ENCODE results near the gene GRM7.

GRM7 gene

GRCh38 chr3:7322957-7323669 lies 462.2 kb downstream of the GRM7 start:
- DNase-seq: no peak

GRCh38 chr3:7328339-7328738 lies 467.4 kb downstream of the GRM7 start:
- no peak for DNase-seq

GRCh38 chr3:7332696-7333095 lies 471.8 kb downstream of the GRM7 start:
- no peak for DNase-seq

GRCh38 chr3:7333125-7333524 lies 472.2 kb downstream of the GRM7 start:
- no peak for DNase-seq

GRCh38 chr3:7340795-7341194 lies 479.9 kb downstream of the GRM7 start:
- DNase-seq: no peak

GRCh38 chr3:7346364-7346763 lies 485.4 kb downstream of the GRM7 start:
- no peak for DNase-seq

- DNase-seq: no peak
These were observed 496.2 kb downstream of the GRM7 start for GRCh38 chr3:7357101-7357500.

GRCh38 chr3:7367968-7368367 lies 507.1 kb downstream of the GRM7 start:
- no peak for DNase-seq

- DNase-seq: no peak
These were observed 507.7 kb downstream of the GRM7 start for GRCh38 chr3:7368597-7368996.

- DNase-seq: no peak
These were observed 511.0 kb downstream of the GRM7 start for GRCh38 chr3:7371693-7372572.

GRCh38 chr3:7377103-7377502 lies 516.2 kb downstream of the GRM7 start:
- DNase-seq: no peak

- DNase-seq: no peak
These were observed 520.8 kb downstream of the GRM7 start for GRCh38 chr3:7381741-7382140.

GRCh38 chr3:7382293-7383010 lies 521.5 kb downstream of the GRM7 start:
- DNase-seq: no peak

- DNase-seq: no peak
These were observed 524.7 kb downstream of the GRM7 start for GRCh38 chr3:7385635-7386034.

GRCh38 chr3:7388026-7388425 lies 527.1 kb downstream of the GRM7 start:
- no peak for DNase-seq

GRCh38 chr3:7392206-7392605 lies 531.3 kb downstream of the GRM7 start:
- DNase-seq: no peak

GRCh38 chr3:7393944-7394605 lies 533.2 kb downstream of the GRM7 start:
- DNase-seq: no peak

GRCh38 chr3:7396534-7396933 lies 535.6 kb downstream of the GRM7 start:
- DNase-seq: no peak

GRCh38 chr3:7397097-7397496 lies 536.2 kb downstream of the GRM7 start:
- DNase-seq: no peak

GRCh38 chr3:7400360-7400759 lies 539.4 kb downstream of the GRM7 start:
- DNase-seq: no peak

GRCh38 chr3:7401418-7401817 lies 540.5 kb downstream of the GRM7 start:
- no peak for DNase-seq

- no peak for DNase-seq
These were observed 546.2 kb downstream of the GRM7 start for GRCh38 chr3:7407107-7407506.

- DNase-seq: no peak
These were observed 549.9 kb downstream of the GRM7 start for GRCh38 chr3:7410782-7411181.
